ENCODE measurements around the gene EYA3. TPM values are rescaled to one million over a fixed set of nuclear protein-coding genes. Genes with fewer than 3 reads are reported as not detected.

The EYA3 gene
- total RNA-seq, 1 experiment from 2014 or later = 8.6 TPM

GRCh38 chr1:27934818-27935549 lies 153.4 kb downstream of the EYA3 start, which contains the start of gene SMPDL3B:
SMPDL3B (plus strand) TSS chr1:27935000; CDS start chr1:27935184, 184 bp downstream.
- in situ Hi-C loops (cut with HindIII; ENCODE audit: low pct_unique_long_range_greater_than_20kb, low sequenced_read_pairs) = no loop called here
- DNase-seq (ENCODE audit: low read depth) = no peak

DNA sequence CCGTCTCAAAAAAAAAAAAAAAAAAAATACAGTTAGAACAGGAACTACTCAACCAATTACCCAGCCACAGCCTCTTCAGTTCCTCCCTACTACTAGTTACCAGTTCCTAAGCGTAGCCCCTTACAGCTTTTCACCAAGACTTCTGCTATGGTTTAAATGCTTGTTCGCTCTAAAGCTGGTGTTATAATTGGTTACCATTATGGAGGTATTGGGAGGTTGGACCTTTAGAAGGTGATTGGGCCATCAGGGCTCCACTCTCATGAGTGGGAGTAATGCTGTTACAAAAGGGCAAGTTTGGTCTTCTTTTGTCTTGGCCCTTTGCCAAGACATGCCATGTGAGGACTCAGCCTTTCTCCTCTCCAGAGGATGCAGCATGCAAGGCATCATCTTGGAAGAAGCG lies 156.7 kb downstream of the EYA3 start:
- DNase-seq (ENCODE audit: low read depth) = no peak
- in situ Hi-C loops (cut with HindIII; ENCODE audit: low pct_unique_long_range_greater_than_20kb, low sequenced_read_pairs) = no loop called here

DNA sequence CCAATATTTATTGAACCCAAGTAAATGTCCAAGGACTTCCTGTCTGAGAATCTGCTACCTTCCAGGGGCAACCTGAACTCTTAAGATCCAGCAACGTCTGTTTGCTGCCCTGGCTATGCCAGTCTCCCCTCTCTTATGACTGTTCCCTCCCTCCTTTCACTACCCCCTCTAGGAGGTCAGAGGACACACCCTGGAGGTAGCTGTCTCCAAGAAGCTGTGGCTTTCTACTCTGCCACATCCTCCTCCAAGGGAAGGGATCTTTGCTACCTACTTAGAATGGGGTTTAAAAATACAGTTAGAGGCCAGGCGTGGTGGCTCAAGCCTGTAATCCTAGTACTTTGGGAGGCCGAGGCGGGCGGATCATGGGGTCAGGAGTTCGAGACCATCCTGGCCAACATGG lies 157.2 kb downstream of the EYA3 start:
- in situ Hi-C loops (cut with HindIII; ENCODE audit: low pct_unique_long_range_greater_than_20kb, low sequenced_read_pairs) = no loop called here
- DNase-seq (ENCODE audit: low read depth) = no peak

DNA sequence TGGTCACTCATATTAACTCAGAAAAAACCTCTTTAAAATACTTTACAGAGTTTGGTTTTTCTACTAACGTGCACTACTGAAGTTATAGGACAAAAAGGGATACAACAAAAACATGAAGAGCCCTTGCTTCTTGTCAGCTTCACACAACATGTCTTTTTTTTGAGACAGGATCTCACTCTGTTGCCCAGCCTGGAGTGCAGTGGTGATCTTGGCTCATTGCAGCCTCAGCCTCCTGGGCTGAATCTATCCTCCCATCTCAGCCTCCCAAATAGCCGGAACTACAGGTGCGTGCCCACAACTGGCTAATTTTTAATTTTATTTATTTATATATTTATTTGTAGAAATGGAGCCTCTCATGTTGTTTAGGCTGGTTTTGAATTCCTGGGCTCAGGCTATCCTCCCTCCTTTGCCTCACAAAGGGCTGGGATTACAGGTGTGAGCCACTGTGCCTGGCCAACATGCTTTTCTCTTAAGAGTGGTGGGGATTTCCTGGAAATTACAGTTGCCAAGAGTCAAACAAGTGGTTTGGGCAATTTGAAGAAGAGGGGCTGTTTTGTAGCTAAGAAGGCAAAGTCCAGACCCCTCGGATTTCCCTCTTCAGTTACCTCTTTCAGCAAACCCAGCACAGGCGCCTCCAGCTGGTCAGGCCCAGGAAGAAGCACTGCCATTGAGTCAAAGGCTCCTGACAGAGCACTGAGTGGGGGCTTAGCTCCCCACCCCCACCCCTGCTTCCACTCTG lies 160.0 kb downstream of the EYA3 start:
- in situ Hi-C loops (cut with HindIII; ENCODE audit: low pct_unique_long_range_greater_than_20kb, low sequenced_read_pairs) = no loop called here
- no peak for DNase-seq (ENCODE audit: low read depth)

- in situ Hi-C loops (cut with HindIII; ENCODE audit: low pct_unique_long_range_greater_than_20kb, low sequenced_read_pairs) = no loop called here
- no peak for DNase-seq (ENCODE audit: low read depth)
Measured at GRCh38 chr1:27922272-27922671, 166.1 kb downstream of the EYA3 start.

Other genes with a start within 250 kb of the EYA3 start
- gene THEMIS2, start 216.1 kb downstream of the EYA3 start, total RNA-seq (2014; rRNA removed; shearing (Covaris generic); ENCODE audit: low replicate concordance) = 0.41 and 3.4 TPM in 2 replicates
- gene RPA2, start 174.0 kb downstream of the EYA3 start, total RNA-seq (2014; rRNA removed; shearing (Covaris generic); ENCODE audit: low replicate concordance) = 68.0 and 69.7 TPM in 2 replicates
- gene SMPDL3B, start 153.6 kb downstream of the EYA3 start, total RNA-seq (2014; rRNA removed; shearing (Covaris generic); ENCODE audit: low replicate concordance) = 0.38 TPM in 1 of 2 replicates, not detected in the other
- 13.8 and 15.1 TPM in 2 replicates for gene XKR8, start 128.6 kb downstream of the EYA3 start, total RNA-seq (2014; rRNA removed; shearing (Covaris generic); ENCODE audit: low replicate concordance)
- 0.07 and 0.55 TPM in 2 replicates for gene PTAFR, start 88.1 kb upstream of the EYA3 start, total RNA-seq (2014; rRNA removed; shearing (Covaris generic); ENCODE audit: low replicate concordance)
- 81.2 and 111 TPM in 2 replicates for gene DNAJC8, start 144.4 kb upstream of the EYA3 start, total RNA-seq (2014; rRNA removed; shearing (Covaris generic); ENCODE audit: low replicate concordance)
- 100.0 and 118 TPM in 2 replicates for gene ATP5IF1, start 147.5 kb upstream of the EYA3 start, total RNA-seq (2014; rRNA removed; shearing (Covaris generic); ENCODE audit: low replicate concordance)
- 21.7 TPM in 2 replicates for gene SESN2, start 170.9 kb upstream of the EYA3 start, total RNA-seq (2014; rRNA removed; shearing (Covaris generic); ENCODE audit: low replicate concordance)
- gene MED18, start 240.4 kb upstream of the EYA3 start, total RNA-seq (2014; rRNA removed; shearing (Covaris generic); ENCODE audit: low replicate concordance) = 26.3 and 41.5 TPM in 2 replicates